Uterus (tissue), 2 donors: ENCODE measurements around the gene CELSR1.

Experiments used
- POLR2A ChIP-seq, 2 donors: fragments of 450-650 bp; IDR thresholded peaks; one replicate each; pipeline ENCODE4 v1.6.1; 2016; ENCODE audit warnings: antibody characterized with exemption in 2 of 2, mild to moderate bottlenecking in 1 of 2, moderate library complexity in 1 of 2
- TF ChIP-seq, protein P1 (sequence below), 4 experiments: fragments of 200-600 bp in 2 of 4; fragments of 450-650 bp in 2 of 4; sonication (generic) in 2 of 4; IDR thresholded peaks; one replicate each; pipeline ENCODE4 v1.5.1; 2016 to 2019; ENCODE audit warnings: antibody characterized with exemption in 4 of 4, mild to moderate bottlenecking in 2 of 4, moderate library complexity in 1 of 4

DNA sequence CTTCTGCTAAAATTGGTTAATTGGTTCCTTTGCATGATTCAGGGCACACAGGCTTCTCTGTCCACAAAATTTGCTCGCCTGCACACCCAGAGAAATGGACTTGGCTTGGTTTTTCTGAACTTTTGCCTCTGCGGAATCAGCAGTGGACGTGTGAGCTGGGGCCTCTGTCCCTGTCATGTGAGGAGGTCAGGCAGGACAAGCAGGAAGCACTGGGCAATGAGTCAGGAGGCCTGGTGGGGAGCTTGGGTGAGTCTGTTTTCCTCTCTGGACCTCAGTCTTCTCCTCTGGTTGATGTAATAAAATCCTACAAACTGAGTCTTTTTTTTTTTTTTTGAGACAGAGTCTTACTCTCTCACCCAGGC lies 10.4 kb upstream of the CELSR1 start:
- TF ChIP-seq, protein P1, sequence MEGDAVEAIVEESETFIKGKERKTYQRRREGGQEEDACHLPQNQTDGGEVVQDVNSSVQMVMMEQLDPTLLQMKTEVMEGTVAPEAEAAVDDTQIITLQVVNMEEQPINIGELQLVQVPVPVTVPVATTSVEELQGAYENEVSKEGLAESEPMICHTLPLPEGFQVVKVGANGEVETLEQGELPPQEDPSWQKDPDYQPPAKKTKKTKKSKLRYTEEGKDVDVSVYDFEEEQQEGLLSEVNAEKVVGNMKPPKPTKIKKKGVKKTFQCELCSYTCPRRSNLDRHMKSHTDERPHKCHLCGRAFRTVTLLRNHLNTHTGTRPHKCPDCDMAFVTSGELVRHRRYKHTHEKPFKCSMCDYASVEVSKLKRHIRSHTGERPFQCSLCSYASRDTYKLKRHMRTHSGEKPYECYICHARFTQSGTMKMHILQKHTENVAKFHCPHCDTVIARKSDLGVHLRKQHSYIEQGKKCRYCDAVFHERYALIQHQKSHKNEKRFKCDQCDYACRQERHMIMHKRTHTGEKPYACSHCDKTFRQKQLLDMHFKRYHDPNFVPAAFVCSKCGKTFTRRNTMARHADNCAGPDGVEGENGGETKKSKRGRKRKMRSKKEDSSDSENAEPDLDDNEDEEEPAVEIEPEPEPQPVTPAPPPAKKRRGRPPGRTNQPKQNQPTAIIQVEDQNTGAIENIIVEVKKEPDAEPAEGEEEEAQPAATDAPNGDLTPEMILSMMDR (IDR thresholded peaks at IDR 0.05) = no peak
- no peak for TF ChIP-seq POLR2A (IDR thresholded peaks at IDR 0.05)
